Smooth muscle cell (in vitro differentiated cells): ENCODE results near the gene TAAR6. TPM values are rescaled to one million over a fixed set of nuclear protein-coding genes. Genes with fewer than 3 reads are reported as not detected.

ENCODE experiments used
- DNase-seq: peaks from one replicate; lab custom pipeline; 2025; ENCODE audit not compliant: unreplicated experiment; lab: John Stamatoyannopoulos, UW
- H2AFZ ChIP-seq: fragments of 200-600 bp; sonication (generic); 2 replicates; pipeline ENCODE4 v1.6.0; 2016; ENCODE audit warnings: antibody characterized with exemption, low read depth, mild to moderate bottlenecking
- H3F3A ChIP-seq: fragments of 200-600 bp; sonication (generic); 2 replicates; pipeline ENCODE4 v1.6.0; 2017; ENCODE audit warnings: antibody characterized with exemption, low read depth
- H3K27ac ChIP-seq: fragments of 200-600 bp; sonication (generic); 2 replicates; pipeline ENCODE4 v1.5.1; 2016; ENCODE audit warnings: low read depth, mild to moderate bottlenecking
- H3K27me3 ChIP-seq: fragments of 200-600 bp; sonication (generic); 2 replicates; pipeline ENCODE4 v1.6.1; 2016; ENCODE audit warnings: low read depth, mild to moderate bottlenecking
- H3K36me3 ChIP-seq: fragments of 200-600 bp; sonication (generic); 2 replicates; pipeline ENCODE4 v1.5.1; 2016; ENCODE audit warnings: low read depth
- H3K4me1 ChIP-seq: fragments of 200-600 bp; sonication (generic); 2 replicates; pipeline ENCODE4 v1.5.1; 2016; ENCODE audit warnings: low read depth
- H3K4me2 ChIP-seq: fragments of 200-600 bp; sonication (generic); 2 replicates; pipeline ENCODE4 v1.6.0; 2016; ENCODE audit warnings: mild to moderate bottlenecking
- H3K4me3 ChIP-seq: fragments of 200-600 bp; sonication (generic); 2 replicates; pipeline ENCODE4 v1.5.1; 2016; ENCODE audit warnings: mild to moderate bottlenecking
- H3K79me2 ChIP-seq: fragments of 200-600 bp; sonication (generic); 2 replicates; pipeline ENCODE4 v1.6.0; 2016; ENCODE audit warnings: low read depth, mild to moderate bottlenecking
- H3K9ac ChIP-seq: fragments of 200-600 bp; sonication (generic); 2 replicates; pipeline ENCODE4 v1.6.0; 2016; ENCODE audit warnings: low read depth
- H3K9me3 ChIP-seq: fragments of 200-600 bp; sonication (generic); replicated peaks from 2 replicates; pipeline ENCODE4 v1.5.1; 2016; ENCODE audit warnings: low read depth
- H4K20me1 ChIP-seq: fragments of 200-600 bp; sonication (generic); 2 replicates; pipeline ENCODE4 v1.6.0; 2016; ENCODE audit warnings: low read depth
- CTCF ChIP-seq: fragments of 200-600 bp; sonication (generic); IDR thresholded peaks from 2 replicates; pipeline ENCODE4 v1.5.1; 2017; ENCODE audit warnings: borderline replicate concordance, mild to moderate bottlenecking, antibody characterized with exemption; ENCODE audit not compliant: insufficient read depth, poor library complexity, severe bottlenecking
- WGBS: methylation state at CpG from one replicate; pipeline ENCODE4 v1.1.7; 2016; ENCODE audit warnings: low lambda C conversion rate; 5-methylcytosine and 5-hydroxymethylcytosine counted together
- polyA plus RNA-seq: library from polyadenylated mRNA; unstranded; fragments of >200 nt; fragmentation: Nextera tagmentation; extraction: Ambion mirVana; gene quantifications from 2 replicates; pipeline ENCODE4 v1.2.1, GENCODE V29; 2016
- small RNA-seq: library from RNA; depleted of rRNA; stranded (forward); fragments of <200 nt; gene quantifications from one replicate; pipeline ENCODE3, GENCODE V24; 2014
- total RNA-seq: library from RNA; depleted of rRNA; stranded (reverse); fragments of >200 nt; gene quantifications from 2 replicates; pipeline ENCODE4 v1.2.3, GENCODE V29; 2014

Gene TAAR6
- total and polyA plus RNA-seq, 2 experiments from 2014 or later, result not detected

- Histone ChIP-seq H3K4me2 (no peak overlapping the region), H2AFZ (no peak overlapping the region), H3K9ac (no peak overlapping the region), H3K27ac (no peak overlapping the region), H3K4me1 (peaks cover 12% of the 10 kb centered on the region), H3K79me2 (no peaks in the 10 kb centered on the region), H3K36me3 (no peaks in the 10 kb centered on the region), H4K20me1 (no peaks in the 10 kb centered on the region), H3K9me3 (no peaks in the 10 kb centered on the region), H3K27me3 (no peaks in the 10 kb centered on the region), H3K4me3 (no peak overlapping the region), H3F3A (no peaks in the 10 kb centered on the region)
- no peak for DNase-seq
- 68% methylated on average over 4 of the region's 4 CpGs for WGBS
- no peak for TF ChIP-seq CTCF
Measured at GRCh38 chr6:132612449-132613108, 42.5 kb downstream of the TAAR6 start.

- Histone ChIP-seq H3K4me1 (peaks cover 12% of the 10 kb centered on the region), H3K9me3 (no peaks in the 10 kb centered on the region), H3K9ac (no peak overlapping the region), H3K4me2 (peak overlapping the region; percentile 4), H2AFZ (no peak overlapping the region), H3K36me3 (no peaks in the 10 kb centered on the region), H3K79me2 (no peaks in the 10 kb centered on the region), H3K27ac (no peak overlapping the region), H3K27me3 (no peaks in the 10 kb centered on the region), H3F3A (no peaks in the 10 kb centered on the region), H4K20me1 (no peaks in the 10 kb centered on the region), H3K4me3 (no peak overlapping the region)
- no peak for DNase-seq
- TF ChIP-seq CTCF, result no peak
- WGBS, result 86% methylated on average over 7 of the region's 7 CpGs
Measured at GRCh38 chr6:132614554-132614953, 44.4 kb downstream of the TAAR6 start.

- Histone ChIP-seq H3K4me2 (no peak overlapping the region), H3K27ac (no peak overlapping the region), H3K9ac (no peak overlapping the region), H2AFZ (peak overlapping the region; percentile 28), H3K79me2 (no peaks in the 10 kb centered on the region), H3K9me3 (no peaks in the 10 kb centered on the region), H3K4me3 (no peak overlapping the region), H3K4me1 (peaks cover 12% of the 10 kb centered on the region), H3K27me3 (no peaks in the 10 kb centered on the region), H3F3A (no peaks in the 10 kb centered on the region), H3K36me3 (no peaks in the 10 kb centered on the region), H4K20me1 (no peaks in the 10 kb centered on the region)
- no peak for TF ChIP-seq CTCF
- 50% methylated on average over 1 of the region's 1 CpG for WGBS
- DNase-seq, result no peak
Measured at GRCh38 chr6:132616677-132617076, 46.6 kb downstream of the TAAR6 start.

Small RNAs within 50 kb of the gene (small RNA-seq; reads per million reads assigned to genes)
- not detected for gene TAAR7P

Other genes with a start within 250 kb of the TAAR6 start
- gene MOXD1, start 168.8 kb upstream of the TAAR6 start, total RNA-seq, result 12.4 and 17.1 TPM in 2 replicates
- gene MOXD1, start 168.8 kb upstream of the TAAR6 start, polyA plus RNA-seq, result 15.6 and 19.4 TPM in 2 replicates
- gene STX7, start 57.2 kb upstream of the TAAR6 start, total RNA-seq, result 25.6 and 27.4 TPM in 2 replicates
- gene STX7, start 57.2 kb upstream of the TAAR6 start, polyA plus RNA-seq, result 22.0 and 26.0 TPM in 2 replicates
- not detected in 2 replicates for gene TAAR9, start 32.0 kb upstream of the TAAR6 start, total RNA-seq
- not detected in 2 replicates for gene TAAR9, start 32.0 kb upstream of the TAAR6 start, polyA plus RNA-seq
- not detected in 2 replicates for gene TAAR8, start 17.6 kb upstream of the TAAR6 start, total RNA-seq
- not detected in 2 replicates for gene TAAR8, start 17.6 kb upstream of the TAAR6 start, polyA plus RNA-seq
- not detected in 2 replicates for gene TAAR5, start 19.4 kb downstream of the TAAR6 start, total RNA-seq
- not detected in 2 replicates for gene TAAR5, start 19.4 kb downstream of the TAAR6 start, polyA plus RNA-seq
- gene TAAR2, start 54.0 kb downstream of the TAAR6 start, total RNA-seq, result not detected in 2 replicates
- gene TAAR2, start 54.0 kb downstream of the TAAR6 start, polyA plus RNA-seq, result not detected in 2 replicates
- gene TAAR1, start 88.9 kb downstream of the TAAR6 start, total RNA-seq, result not detected in 2 replicates
- not detected in 2 replicates for gene TAAR1, start 88.9 kb downstream of the TAAR6 start, polyA plus RNA-seq
- gene VNN1, start 143.7 kb downstream of the TAAR6 start, total RNA-seq, result 0.13 and 0.99 TPM in 2 replicates
- 0.22 TPM in 1 of 2 replicates, not detected in the other for gene VNN1, start 143.7 kb downstream of the TAAR6 start, polyA plus RNA-seq
- gene VNN2, start 187.6 kb downstream of the TAAR6 start, total RNA-seq, result not detected in 2 replicates
- not detected in 2 replicates for gene VNN2, start 187.6 kb downstream of the TAAR6 start, polyA plus RNA-seq
- gene SLC18B1, start 228.3 kb downstream of the TAAR6 start, total RNA-seq, result 7.4 and 7.8 TPM in 2 replicates
- 5.4 and 7.1 TPM in 2 replicates for gene SLC18B1, start 228.3 kb downstream of the TAAR6 start, polyA plus RNA-seq
- gene RPS12, start 244.2 kb downstream of the TAAR6 start, total RNA-seq, result 1,951 and 1,972 TPM in 2 replicates
- 507 and 567 TPM in 2 replicates for gene RPS12, start 244.2 kb downstream of the TAAR6 start, polyA plus RNA-seq